Stomach (tissue), 19 donors: Measurements from ENCODE around the gene H19. TPM values are rescaled to one million over a fixed set of nuclear protein-coding genes. Genes with fewer than 3 reads are reported as not detected.

Source experiments
- DNase-seq, 2 donors: peaks; one replicate each; pipeline versions ENCODE4 v3.0.0 to v3.0.0-alpha.2; 2013 to 2019
- H3K27ac ChIP-seq, 5 donors: fragments of 200-600 bp in 4 of 5; sonication (generic) in 4 of 5; one replicate each; pipeline ENCODE4 v1.5.1; 2013 to 2019; ENCODE audit warnings: mild to moderate bottlenecking in 1 of 5, moderate library complexity in 1 of 5
- H3K27me3 ChIP-seq, 3 donors: fragments of 200-600 bp; sonication (generic); one replicate each; pipeline ENCODE4 v1.5.1; 2017 to 2019; ENCODE audit warnings: mixed run types in 1 of 3
- H3K36me3 ChIP-seq, 4 donors: fragments of 200-600 bp; sonication (generic); 1 replicate in 3 of 4; 2 replicates in 1 of 4; pipeline ENCODE4 v1.5.1; 2016 to 2019
- H3K4me1 ChIP-seq, 4 donors: fragments of 200-600 bp; sonication (generic); one replicate each; pipeline ENCODE4 v1.5.1; 2016 to 2019
- H3K4me3 ChIP-seq, 4 donors: fragments of 200-600 bp; sonication (generic) in 3 of 4; one replicate each; pipeline ENCODE4 v1.5.1; 2016 to 2019; ENCODE audit warnings: mild to moderate bottlenecking in 1 of 4
- H3K9me3 ChIP-seq, 4 donors: fragments of 200-600 bp; sonication (generic); one replicate each; pipeline ENCODE4 v1.5.1; 2016 to 2019
- EP300 ChIP-seq: sonication (generic); formaldehyde crosslinking; IDR thresholded peaks from one replicate; pipeline ENCODE4 v1.6.1; 2017; ENCODE audit warnings: antibody characterized with exemption
- POLR2A ChIP-seq, 4 donors: fragments of 450-650 bp; IDR thresholded peaks; one replicate each; pipeline ENCODE4 v1.6.1; 2016; ENCODE audit warnings: antibody characterized with exemption in 4 of 4, control low read depth in 2 of 4, mild to moderate bottlenecking in 1 of 4, moderate library complexity in 1 of 4
- POLR2AphosphoS5 ChIP-seq, 3 donors: sonication (generic); formaldehyde crosslinking; IDR thresholded peaks; one replicate each; pipeline ENCODE4 v1.6.1; 2016; ENCODE audit warnings: antibody characterized with exemption in 3 of 3
- WGBS, 5 donors: extraction: QIAGEN DNeasy Blood & Tissue Kit in 3 of 5; methylation state at CpG; one replicate each; pipeline versions ENCODE4 v1.1.5 to v1.1.7; 2013 to 2018; 5-methylcytosine and 5-hydroxymethylcytosine counted together
- intact Hi-C: fragments of 100-400 bp; cut with DNase I; formaldehyde crosslinking; loops from one replicate; pipeline ENCODE4 v1.15.1; 2023; ENCODE audit warnings: low total_unique reads
- long read RNA-seq, 10 donors: transcript quantifications; one replicate each; lab custom pipeline, GENCODE V29; 2026
- polyA plus RNA-seq, 3 donors: library from polyadenylated mRNA; stranded (reverse); fragments of 200-250 nt; gene quantifications; one replicate each; pipeline ENCODE4 v1.2.3, GENCODE V29; 2013
- total RNA-seq, 5 donors: library from RNA; depleted of rRNA; stranded (reverse); fragments of >200 nt; gene quantifications; one replicate each; pipeline versions ENCODE4 v1.1.0 to v1.2.3, GENCODE V29; 2014 to 2016
- TF ChIP-seq, protein P1 (sequence below), 7 experiments: fragments of 450-650 bp in 4 of 7; fragments of 200-600 bp in 3 of 7; sonication (generic) in 3 of 7; IDR thresholded peaks; one replicate each; pipeline ENCODE4 v1.5.1; 2016 to 2019; ENCODE audit warnings: antibody characterized with exemption in 7 of 7, control low read depth in 2 of 7, mild to moderate bottlenecking in 1 of 7
- donor health status: healthy with polysubstance abuse.
- donor health status: Bipolar disorder and iron deficiency.
- donor health status: healthy.

The H19 gene
- total RNA-seq (1,000 to 10,000 TPM in 1 of 5 donors, 100 to 1,000 TPM in 1, 10 to 100 TPM in 3; 33.3 to 2,215 (median 50.9) TPM), polyA plus RNA-seq (100 to 1,000 TPM in 1 of 3 donors, 10 to 100 TPM in 2; 46.6 to 217 (median 58.0) TPM)
- long read RNA-seq, donor 1, transcript H19-211 (4 exons, 592 nt) = minor isoform, 12 of 428 reads
- long read RNA-seq, donor 1, transcript H19-207 (3 exons, 489 nt) = minor isoform, 19 of 428 reads
- long read RNA-seq, donor 1, transcript H19-201 (4 exons, 1,771 nt) = minor isoform, 113 of 428 reads
- long read RNA-seq, donor 1, transcript H19-203 (5 exons, 2,348 nt) = major isoform, 116 of 428 reads
- long read RNA-seq, donor 1, partial matches to known transcripts = 150 of 428 reads
- long read RNA-seq, donor 1, other reads (novel, unspliced or antisense) = 0 of 428 reads
- long read RNA-seq, donor 2, transcript H19-207 (3 exons, 489 nt) = minor isoform, 26 of 668 reads
- long read RNA-seq, donor 2, transcript H19-211 (4 exons, 592 nt) = minor isoform, 10 of 668 reads
- long read RNA-seq, donor 2, transcript H19-201 (4 exons, 1,771 nt) = major isoform, 199 of 668 reads
- long read RNA-seq, donor 2, transcript H19-203 (5 exons, 2,348 nt) = minor isoform, 161 of 668 reads
- long read RNA-seq, donor 2, partial matches to known transcripts = 192 of 668 reads
- long read RNA-seq, donor 2, other reads (novel, unspliced or antisense) = 71 of 668 reads
- long read RNA-seq, donor 3, transcript H19-203 (5 exons, 2,348 nt) = major isoform, 77 of 362 reads
- long read RNA-seq, donor 3, transcript H19-207 (3 exons, 489 nt) = minor isoform, 48 of 362 reads
- long read RNA-seq, donor 3, transcript H19-211 (4 exons, 592 nt) = minor isoform, 11 of 362 reads
- long read RNA-seq, donor 3, transcript H19-201 (4 exons, 1,771 nt) = minor isoform, 58 of 362 reads
- long read RNA-seq, donor 3, partial matches to known transcripts = 142 of 362 reads
- long read RNA-seq, donor 3, other reads (novel, unspliced or antisense) = 17 of 362 reads
- long read RNA-seq, donor 4, transcript H19-203 (5 exons, 2,348 nt) = minor isoform, 6 of 27 reads
- long read RNA-seq, donor 4, transcript H19-207 (3 exons, 489 nt) = major isoform, 7 of 27 reads
- long read RNA-seq, donor 4, transcript H19-201 (4 exons, 1,771 nt) = major isoform, 7 of 27 reads
- long read RNA-seq, donor 4, partial matches to known transcripts = 5 of 27 reads
- long read RNA-seq, donor 4, other reads (novel, unspliced or antisense) = 0 of 27 reads
- long read RNA-seq, donor 5, transcript H19-207 (3 exons, 489 nt) = minor isoform, 227 of 2,251 reads
- long read RNA-seq, donor 5, transcript H19-211 (4 exons, 592 nt) = minor isoform, 53 of 2,251 reads
- long read RNA-seq, donor 5, transcript H19-201 (4 exons, 1,771 nt) = major isoform, 505 of 2,251 reads
- long read RNA-seq, donor 5, transcript H19-203 (5 exons, 2,348 nt) = minor isoform, 329 of 2,251 reads
- long read RNA-seq, donor 5, partial matches to known transcripts = 948 of 2,251 reads
- long read RNA-seq, donor 5, other reads (novel, unspliced or antisense) = 172 of 2,251 reads
- long read RNA-seq, donor 6, transcript H19-207 (3 exons, 489 nt) = minor isoform, 39 of 1,442 reads
- long read RNA-seq, donor 6, transcript H19-202 (5 exons, 2,281 nt) = minor isoform, 35 of 1,442 reads
- long read RNA-seq, donor 6, transcript H19-201 (4 exons, 1,771 nt) = minor isoform, 302 of 1,442 reads
- long read RNA-seq, donor 6, transcript H19-203 (5 exons, 2,348 nt) = major isoform, 354 of 1,442 reads
- long read RNA-seq, donor 6, partial matches to known transcripts = 381 of 1,442 reads
- long read RNA-seq, donor 6, other reads (novel, unspliced or antisense) = 296 of 1,442 reads
- long read RNA-seq, donor 7, transcript H19-207 (3 exons, 489 nt) = minor isoform, 133 of 1,019 reads
- long read RNA-seq, donor 7, transcript H19-203 (5 exons, 2,348 nt) = minor isoform, 143 of 1,019 reads
- long read RNA-seq, donor 7, transcript H19-201 (4 exons, 1,771 nt) = major isoform, 193 of 1,019 reads
- long read RNA-seq, donor 7, transcript H19-211 (4 exons, 592 nt) = minor isoform, 38 of 1,019 reads
- long read RNA-seq, donor 7, partial matches to known transcripts = 419 of 1,019 reads
- long read RNA-seq, donor 7, other reads (novel, unspliced or antisense) = 69 of 1,019 reads
- long read RNA-seq, donor 8, transcript H19-201 (4 exons, 1,771 nt) = minor isoform, 97 of 651 reads
- long read RNA-seq, donor 8, transcript H19-203 (5 exons, 2,348 nt) = major isoform, 138 of 651 reads
- long read RNA-seq, donor 8, transcript H19-211 (4 exons, 592 nt) = minor isoform, 31 of 651 reads
- long read RNA-seq, donor 8, transcript H19-207 (3 exons, 489 nt) = minor isoform, 79 of 651 reads
- long read RNA-seq, donor 8, partial matches to known transcripts = 228 of 651 reads
- long read RNA-seq, donor 8, other reads (novel, unspliced or antisense) = 73 of 651 reads
- long read RNA-seq, donor 9, transcript H19-211 (4 exons, 592 nt) = minor isoform, 30 of 1,109 reads
- long read RNA-seq, donor 9, transcript H19-201 (4 exons, 1,771 nt) = minor isoform, 81 of 1,109 reads
- long read RNA-seq, donor 9, transcript H19-207 (3 exons, 489 nt) = major isoform, 162 of 1,109 reads
- long read RNA-seq, donor 9, transcript H19-203 (5 exons, 2,348 nt) = minor isoform, 136 of 1,109 reads
- long read RNA-seq, donor 9, partial matches to known transcripts = 666 of 1,109 reads
- long read RNA-seq, donor 9, other reads (novel, unspliced or antisense) = 22 of 1,109 reads
- long read RNA-seq, donor 10, transcript H19-202 (5 exons, 2,281 nt) = minor isoform, 6 of 242 reads
- long read RNA-seq, donor 10, transcript H19-207 (3 exons, 489 nt) = minor isoform, 26 of 242 reads
- long read RNA-seq, donor 10, transcript H19-203 (5 exons, 2,348 nt) = major isoform, 58 of 242 reads
- long read RNA-seq, donor 10, transcript H19-201 (4 exons, 1,771 nt) = minor isoform, 31 of 242 reads
- long read RNA-seq, donor 10, partial matches to known transcripts = 114 of 242 reads
- long read RNA-seq, donor 10, other reads (novel, unspliced or antisense) = 0 of 242 reads

DNA sequence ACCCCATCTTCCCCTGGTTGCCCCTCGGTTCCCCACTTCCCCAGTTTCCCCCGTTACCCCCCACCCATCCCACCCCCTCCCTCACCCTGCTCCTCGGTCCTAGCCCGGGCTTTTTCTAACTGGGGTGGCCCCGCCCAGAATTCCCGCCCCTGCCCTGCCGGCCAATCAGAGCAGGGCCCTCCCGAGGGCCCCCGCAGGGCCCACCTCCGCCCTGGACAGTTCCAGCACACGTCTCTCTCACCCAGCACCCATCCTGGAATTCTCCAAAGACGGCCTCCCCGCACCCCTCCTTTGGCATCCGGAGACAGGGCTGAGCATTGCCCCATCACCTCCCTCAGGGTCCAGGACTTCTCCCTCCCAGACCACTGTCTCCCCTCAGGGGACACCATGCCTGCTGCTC lies at the start of gene H19:
H19 (minus strand) TSS at position 88 of the 400 bp plus-strand sequence.
- no peaks in the 10 kb centered on the region for H3K4me1 ChIP-seq
- WGBS, 5 donors = no CpG with 5 or more reads among the region's 14 CpGs
- no peak within 1 kb of the TSS for H3K27ac ChIP-seq
- no peaks in the 10 kb centered on the region for H3K9me3 ChIP-seq
- TF ChIP-seq, protein P1, sequence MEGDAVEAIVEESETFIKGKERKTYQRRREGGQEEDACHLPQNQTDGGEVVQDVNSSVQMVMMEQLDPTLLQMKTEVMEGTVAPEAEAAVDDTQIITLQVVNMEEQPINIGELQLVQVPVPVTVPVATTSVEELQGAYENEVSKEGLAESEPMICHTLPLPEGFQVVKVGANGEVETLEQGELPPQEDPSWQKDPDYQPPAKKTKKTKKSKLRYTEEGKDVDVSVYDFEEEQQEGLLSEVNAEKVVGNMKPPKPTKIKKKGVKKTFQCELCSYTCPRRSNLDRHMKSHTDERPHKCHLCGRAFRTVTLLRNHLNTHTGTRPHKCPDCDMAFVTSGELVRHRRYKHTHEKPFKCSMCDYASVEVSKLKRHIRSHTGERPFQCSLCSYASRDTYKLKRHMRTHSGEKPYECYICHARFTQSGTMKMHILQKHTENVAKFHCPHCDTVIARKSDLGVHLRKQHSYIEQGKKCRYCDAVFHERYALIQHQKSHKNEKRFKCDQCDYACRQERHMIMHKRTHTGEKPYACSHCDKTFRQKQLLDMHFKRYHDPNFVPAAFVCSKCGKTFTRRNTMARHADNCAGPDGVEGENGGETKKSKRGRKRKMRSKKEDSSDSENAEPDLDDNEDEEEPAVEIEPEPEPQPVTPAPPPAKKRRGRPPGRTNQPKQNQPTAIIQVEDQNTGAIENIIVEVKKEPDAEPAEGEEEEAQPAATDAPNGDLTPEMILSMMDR (IDR thresholded peaks at IDR 0.05) = no peak
- no peak for TF ChIP-seq POLR2A (IDR thresholded peaks at IDR 0.05)
- no peak for TF ChIP-seq POLR2AphosphoS5 (IDR thresholded peaks at IDR 0.05)
- no peak for TF ChIP-seq EP300
- no peak within 1 kb of the TSS for H3K4me3 ChIP-seq
- no peaks in the 10 kb centered on the region for H3K27me3 ChIP-seq
- no peaks in the 10 kb centered on the region for H3K36me3 ChIP-seq
- intact Hi-C loops = no loop called here
- DNase-seq = no peak

DNA sequence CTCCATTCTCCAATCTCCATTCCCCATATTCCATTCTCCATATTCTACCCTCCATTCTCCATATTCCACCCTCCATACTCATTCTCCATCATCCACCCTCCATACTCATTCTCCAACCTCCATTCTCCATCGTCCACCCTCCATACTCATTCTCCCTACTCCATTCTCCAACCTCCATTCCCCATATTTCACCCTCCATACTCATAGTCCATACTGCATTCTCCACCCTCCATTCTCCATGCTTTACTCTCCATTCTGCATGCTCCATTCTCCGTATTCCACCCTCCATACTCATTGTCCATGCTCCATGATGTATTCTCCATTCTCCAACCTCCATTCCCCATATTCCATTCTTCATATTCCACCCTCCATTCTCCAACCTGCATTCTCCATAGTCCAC lies 44.3 kb upstream of the H19 start:
- H3K4me3 ChIP-seq = no peak overlapping the region
- 67 to 78% (median 72%) methylated on average over 2 of the region's 2 CpGs for WGBS, 5 donors
- H3K9me3 ChIP-seq = no peaks in the 10 kb centered on the region
- H3K36me3 ChIP-seq = no peaks in the 10 kb centered on the region
- no peak for DNase-seq
- H3K27me3 ChIP-seq = peaks cover 0 to 11% (median 0%) of the 10 kb centered on the region in 3 donors
- no peak overlapping the region for H3K27ac ChIP-seq
- intact Hi-C loops = no loop called here
- TF ChIP-seq POLR2A (IDR thresholded peaks at IDR 0.05) (no peak), POLR2AphosphoS5 (IDR thresholded peaks at IDR 0.05) (no peak), EP300 (no peak)
- TF ChIP-seq, protein P1 (IDR thresholded peaks at IDR 0.05) = no peak
- no peaks in the 10 kb centered on the region for H3K4me1 ChIP-seq
